Activated B cell treated with CpG ODN at 0.5 μM for 24 hours (primary cell): Measurements from ENCODE around the gene RPL35. TPM values are rescaled to one million over a fixed set of nuclear protein-coding genes. Genes with fewer than 3 reads are reported as not detected.
A peak's percentile ranks its signal among the peaks of the same experiment; 100 is the strongest.

ENCODE experiments used
- ATAC-seq: fragments of 200-7000 bp; cut with Tn5 transposase; one replicate; pipeline ENCODE4 v1.10.0; 2021; ENCODE audit warnings: low read depth, mild to moderate bottlenecking, moderate library complexity
- CTCF ChIA-PET: fragments of 350-600 bp; sonication (Branson Sonifier 250); formaldehyde crosslinking; loops from one replicate; lab custom pipeline; 2021; ENCODE audit warnings: antibody characterized with exemption; lab: Charles Lee
- POLR2A ChIA-PET: fragments of 350-600 bp; sonication (Branson Sonifier 250); formaldehyde crosslinking; loops from one replicate; lab custom pipeline; 2021; ENCODE audit warnings: antibody characterized with exemption; lab: Charles Lee
- DNase-seq: peaks from one replicate; pipeline ENCODE4 v3.0.0; 2022
- H3K27ac Mint-ChIP-seq: one replicate; pipeline ENCODE4 v1.8.0; 2020; ENCODE audit warnings: mixed read lengths
- H3K27me3 Mint-ChIP-seq: one replicate; pipeline ENCODE4 v1.8.0; 2021; ENCODE audit warnings: mixed read lengths
- H3K36me3 Mint-ChIP-seq: one replicate; pipeline ENCODE4 v1.8.0; 2021; ENCODE audit warnings: low read depth, mixed read lengths
- H3K4me1 Mint-ChIP-seq: one replicate; pipeline ENCODE4 v1.8.0; 2021; ENCODE audit warnings: mixed read lengths
- H3K4me3 Mint-ChIP-seq: one replicate; pipeline ENCODE4 v1.8.0; 2020; ENCODE audit warnings: mild to moderate bottlenecking, mixed read lengths
- H3K9me3 Mint-ChIP-seq: one replicate; pipeline ENCODE4 v1.8.0; 2020; ENCODE audit warnings: mixed read lengths
- CTCF ChIP-seq: fragments of 200-600 bp; IDR thresholded peaks from one replicate; pipeline ENCODE4 v1.8.0; 2022; ENCODE audit warnings: antibody characterized with exemption, mild to moderate bottlenecking
- intact Hi-C: fragments of 100-400 bp; cut with micrococcal nuclease; formaldehyde crosslinking; loops from one replicate; pipeline ENCODE4 v1.15.1; 2024
- total RNA-seq: library from RNA; stranded (reverse); gene quantifications from 2 replicates; pipeline ENCODE4 v1.2.3, GENCODE V29; 2022

RPL35 gene
- total RNA-seq, 1 donor from 2014 or later, result 2,037 TPM

GRCh38 chr9:124869466-124869985, 7.8 kb upstream of the RPL35 start:
- no peak for TF ChIP-seq CTCF
- peaks cover 58% of the 10 kb centered on the region for H3K4me1 Mint-ChIP-seq
- no peaks in the 10 kb centered on the region for H3K27me3 Mint-ChIP-seq
- ChIA-PET POLR2A (interaction anchor here (0.5 to 7.3 kb wide), 13 partner anchors 7 to 372 kb away, joined by 3 to 164 read pairs (median 4); partner anchors contain the start of genes ARPC5L, GOLGA1, HSPA5 and NR6A1), CTCF (interaction anchor here (1.0 to 2.2 kb wide), 2 partner anchors 8 to 24 kb away, joined by 3 to 6 read pairs; partner anchors contain the start of genes ARPC5L and RPL35)
- DNase-seq, result peak; percentile 37
- H3K4me3 Mint-ChIP-seq, result peak overlapping the region; percentile 91
- no peaks in the 10 kb centered on the region for H3K9me3 Mint-ChIP-seq
- H3K27ac Mint-ChIP-seq, result peak overlapping the region; percentile 97
- H3K36me3 Mint-ChIP-seq, result peaks cover 40% of the 10 kb centered on the region
- ATAC-seq, result peak; percentile 9
- intact Hi-C loops, result loop anchor here (2.0 kb wide), 1 partner anchor 25 kb away; no protein-coding TSS in a partner anchor

- peaks cover 35% of the 10 kb centered on the region for H3K36me3 Mint-ChIP-seq
- H3K9me3 Mint-ChIP-seq, result no peaks in the 10 kb centered on the region
- DNase-seq (peak; percentile 97), ATAC-seq (peak; percentile 69)
- intact Hi-C loops, result loop anchor here (2.0 kb wide), 1 partner anchor 26 kb away; no protein-coding TSS in a partner anchor
- no peaks in the 10 kb centered on the region for H3K27me3 Mint-ChIP-seq
- CTCF ChIA-PET, result interaction anchor here (2.2 kb wide), 1 partner anchor 7 kb away, joined by 6 read pairs; the partner anchor contains the start of genes ARPC5L and RPL35
- no peak for TF ChIP-seq CTCF
- POLR2A ChIA-PET, result interaction anchor here (0.6 to 7.3 kb wide), 8 partner anchors 7 to 98 kb away, joined by 3 to 164 read pairs (median 7); partner anchors contain the start of genes ARPC5L, GOLGA1, NR6A1 and RPL35
- H3K4me3 Mint-ChIP-seq, result peak overlapping the region; percentile 91
- H3K27ac Mint-ChIP-seq, result peak overlapping the region; percentile 97
- peaks cover 54% of the 10 kb centered on the region for H3K4me1 Mint-ChIP-seq
Measured at GRCh38 chr9:124868511-124869465, 7.0 kb upstream of the RPL35 start.

GRCh38 chr9:124863371-124863871, 1.7 kb upstream of the RPL35 start:
- Mint-ChIP-seq H3K36me3 (peaks cover 37% of the 10 kb centered on the region), H3K9me3 (no peaks in the 10 kb centered on the region), H3K27ac (peak overlapping the region; percentile 81), H3K4me3 (peak overlapping the region; percentile 44), H3K27me3 (no peaks in the 10 kb centered on the region), H3K4me1 (peaks cover 53% of the 10 kb centered on the region)
- ATAC-seq (no peak), DNase-seq (no peak)
- intact Hi-C loops, result loop anchor here (2.0 to 5.0 kb wide), 6 partner anchors 93 to 884 kb away; partner anchors contain the start of genes GAPVD1, HSPA5, NR6A1 and PBX3
- CTCF ChIA-PET, result interaction anchor here (0.9 to 3.8 kb wide), 2 partner anchors 10 to 86 kb away, joined by 3 to 28 read pairs; partner anchors contain the start of genes OLFML2A and WDR38
- POLR2A ChIA-PET, result interaction anchor here (0.7 to 4.3 kb wide), 2 partner anchors 8 to 71 kb away, joined by 4 to 164 read pairs; no protein-coding TSS in a partner anchor
- no peak for TF ChIP-seq CTCF

- Mint-ChIP-seq H3K4me3 (peak overlapping the region; percentile 95), H3K4me1 (peaks cover 47% of the 10 kb centered on the region), H3K36me3 (peaks cover 54% of the 10 kb centered on the region), H3K27me3 (no peaks in the 10 kb centered on the region), H3K9me3 (no peaks in the 10 kb centered on the region), H3K27ac (peak overlapping the region; percentile 94)
- DNase-seq (no peak), ATAC-seq (no peak)
- TF ChIP-seq CTCF, result no peak
- ChIA-PET CTCF (interaction anchor here (1.3 to 3.8 kb wide), 5 partner anchors 8 to 89 kb away, joined by 5 to 28 read pairs (median 6); partner anchors contain the start of genes NR6A1 and WDR38), POLR2A (interaction anchor here (0.6 to 4.3 kb wide), 13 partner anchors 8 to 381 kb away, joined by 3 to 164 read pairs (median 5); partner anchors contain the start of genes GOLGA1, HSPA5, NR6A1 and OLFML2A)
- intact Hi-C loops, result loop anchor here (2.0 to 5.0 kb wide), 5 partner anchors 34 to 887 kb away; partner anchors contain the start of genes GAPVD1, HSPA5, PBX3 and PPP6C
Measured at GRCh38 chr9:124860582-124861341, 995 bp downstream of the RPL35 start.
